Muscle layer of colon (tissue), 2 donors: ENCODE data around the gene RBM4.
A peak's percentile ranks its signal among the peaks of the same experiment; 100 is the strongest.
"Not testable (repeated sequence)": the region's sequence is repeated elsewhere in the genome, so short reads cannot be mapped to it uniquely, and the experiment has no call there.

ENCODE experiments used
- H3K27ac ChIP-seq: one replicate; pipeline ENCODE4 v1.7.0; 2013; ENCODE audit warnings: low read depth, mild to moderate bottlenecking, low read length, moderate library complexity
- H3K27me3 ChIP-seq, 2 donors: one replicate each; pipeline ENCODE4 v1.7.0; 2013; ENCODE audit warnings: low read length in 2 of 2, mild to moderate bottlenecking in 2 of 2; ENCODE audit not compliant: insufficient read depth in 2 of 2, control insufficient read depth in 1 of 2
- H3K36me3 ChIP-seq: one replicate; pipeline ENCODE4 v1.7.0; 2013; ENCODE audit warnings: mild to moderate bottlenecking, low read length; ENCODE audit not compliant: insufficient read depth
- H3K4me1 ChIP-seq: one replicate; pipeline ENCODE4 v1.7.0; 2013; ENCODE audit warnings: mild to moderate bottlenecking, low read length; ENCODE audit not compliant: insufficient read depth
- H3K4me3 ChIP-seq, 2 donors: one replicate each; pipeline ENCODE4 v1.7.0; 2013; ENCODE audit warnings: low read length in 2 of 2, low read depth in 1 of 2, mild to moderate bottlenecking in 1 of 2, moderate library complexity in 1 of 2
- H3K9ac ChIP-seq: one replicate; pipeline ENCODE4 v1.7.0; 2013; ENCODE audit warnings: low read length
- H3K9me3 ChIP-seq: one replicate; pipeline ENCODE4 v1.7.0; 2013; ENCODE audit warnings: mild to moderate bottlenecking, low read length
- donor health status: abdominal sarcoma.
- donor health status: Adenocarcinoma of cecum.

RBM4 gene

DNA sequence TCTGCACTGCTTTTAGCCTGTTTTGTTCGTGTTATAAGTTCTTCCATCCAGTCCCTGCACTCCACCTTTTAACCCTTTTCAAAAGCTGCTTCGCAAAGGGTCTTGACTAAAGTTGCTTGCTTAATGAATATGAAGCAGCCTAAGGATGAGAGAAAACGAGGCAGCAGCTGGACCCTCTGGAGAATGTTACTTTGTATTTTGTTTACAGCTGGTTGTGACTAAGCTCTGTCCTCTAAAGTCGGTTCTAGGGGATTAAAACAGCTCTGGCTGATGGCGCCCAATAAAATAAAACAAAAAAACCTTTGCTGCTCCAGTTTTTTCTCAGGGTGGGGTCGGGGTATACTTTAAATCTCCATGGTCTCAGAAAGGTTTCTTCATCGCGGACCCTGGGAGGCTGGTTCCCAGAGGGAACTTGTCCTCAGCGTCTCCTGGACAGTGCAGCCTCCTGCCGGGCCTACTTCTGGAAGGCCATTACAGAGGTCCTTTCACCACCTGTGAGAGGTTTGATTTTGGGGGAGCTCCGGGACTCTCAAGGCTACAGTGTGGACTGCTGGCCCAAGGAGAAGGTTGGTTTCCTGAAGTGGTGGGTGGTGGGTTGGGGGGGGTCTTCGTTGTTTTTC, 836 bp upstream of the RBM4 start:
- Histone ChIP-seq H3K36me3 (peaks cover 28% of the 10 kb centered on the region), H3K4me1 (peaks cover 54% of the 10 kb centered on the region), H3K4me3 (peak overlapping the region; percentile 47 to 98), H3K27me3 (no peaks in the 10 kb centered on the region), H3K27ac (peak overlapping the region; percentile 44), H3K9me3 (no peaks in the 10 kb centered on the region), H3K9ac (peak overlapping the region; percentile 33)

DNA sequence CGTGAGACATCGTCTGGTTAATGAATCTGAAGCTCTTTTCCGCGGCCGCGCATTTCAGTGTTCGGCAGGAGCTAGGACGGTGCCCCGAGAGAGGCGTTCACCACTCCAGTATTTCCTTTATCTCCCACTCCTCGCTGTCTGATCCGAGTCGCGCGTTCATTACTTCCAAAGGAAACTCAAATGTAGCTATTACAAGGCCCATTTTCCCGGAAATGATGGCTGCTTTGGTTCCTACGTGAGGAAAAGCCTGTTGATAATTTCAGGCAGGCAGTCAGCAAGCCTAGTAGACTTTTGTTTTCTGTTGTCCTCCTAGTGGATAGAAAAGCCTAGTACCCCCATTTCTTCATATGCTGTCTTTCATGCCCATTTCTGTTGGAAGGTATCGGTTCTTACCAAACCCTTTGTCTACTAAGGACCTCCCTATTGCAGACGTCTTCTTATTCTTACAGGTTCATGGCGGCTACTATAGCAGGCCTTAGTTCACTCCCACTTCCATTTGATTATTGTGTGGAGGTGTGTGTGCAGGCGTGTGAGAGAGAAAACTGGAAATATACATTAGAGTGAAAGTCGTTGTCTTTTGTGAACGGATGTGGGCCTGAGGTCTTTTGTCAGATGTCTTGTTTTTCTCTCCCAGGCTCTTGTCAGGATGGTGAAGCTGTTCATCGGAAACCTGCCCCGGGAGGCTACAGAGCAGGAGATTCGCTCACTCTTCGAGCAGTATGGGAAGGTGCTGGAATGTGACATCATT, 737 bp downstream of the RBM4 start:
- H3K27ac ChIP-seq: peak overlapping the region; percentile 84
- peaks cover 44% of the 10 kb centered on the region for H3K36me3 ChIP-seq
- peaks cover 70% of the 10 kb centered on the region for H3K4me1 ChIP-seq

DNA sequence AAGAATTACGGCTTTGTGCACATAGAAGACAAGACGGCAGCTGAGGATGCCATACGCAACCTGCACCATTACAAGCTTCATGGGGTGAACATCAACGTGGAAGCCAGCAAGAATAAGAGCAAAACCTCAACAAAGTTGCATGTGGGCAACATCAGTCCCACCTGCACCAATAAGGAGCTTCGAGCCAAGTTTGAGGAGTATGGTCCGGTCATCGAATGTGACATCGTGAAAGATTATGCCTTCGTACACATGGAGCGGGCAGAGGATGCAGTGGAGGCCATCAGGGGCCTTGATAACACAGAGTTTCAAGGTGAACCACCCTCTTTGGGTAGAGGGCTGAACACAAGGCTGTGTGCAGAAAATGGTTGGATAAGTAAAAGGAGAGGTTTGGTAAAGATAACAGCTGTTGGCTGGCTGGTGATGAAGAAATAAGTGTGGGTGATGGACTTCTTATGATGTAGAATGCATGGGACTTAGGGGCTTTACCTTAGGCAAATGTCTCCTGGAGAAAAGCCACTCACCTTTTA, 1.4 kb downstream of the RBM4 start:
- Histone ChIP-seq H3K4me1 (peaks cover 76% of the 10 kb centered on the region), H3K36me3 (peaks cover 50% of the 10 kb centered on the region), H3K4me3 (peak overlapping the region in 1 of 2 donors; percentile 98)
- H3K27me3 ChIP-seq, H3K9me3 ChIP-seq, H3K9ac ChIP-seq, H3K27ac ChIP-seq: not testable (repeated sequence)

More for the DNA sequence above, 737 bp downstream of the RBM4 start:
- H3K9me3 ChIP-seq: no peaks in the 10 kb centered on the region
- H3K4me3 ChIP-seq: peak overlapping the region; percentile 43 to 98
- peak overlapping the region; percentile 81 for H3K9ac ChIP-seq
- H3K27me3 ChIP-seq: no peaks in the 10 kb centered on the region

DNA sequence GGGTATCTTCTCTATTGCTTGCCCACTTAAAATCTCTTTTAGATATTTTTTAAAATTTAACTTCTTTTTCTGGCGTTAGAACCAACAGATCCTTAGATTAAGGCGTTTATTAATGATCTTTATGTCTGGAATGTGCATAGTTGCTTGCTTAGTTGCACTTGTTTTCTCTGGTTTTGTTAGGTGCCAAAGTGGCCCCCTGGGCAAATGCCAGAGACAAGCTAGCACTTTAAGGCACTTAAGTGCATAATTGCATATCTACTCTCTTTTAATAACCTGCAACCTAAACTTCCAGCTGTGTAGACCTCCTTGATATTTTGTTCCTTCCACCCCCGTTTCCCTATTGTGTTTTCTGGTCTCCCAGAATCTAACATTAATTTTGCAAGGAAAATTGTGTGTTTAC, 3.3 kb downstream of the RBM4 start:
- peak overlapping the region in 1 of 2 donors; percentile 24 for H3K4me3 ChIP-seq
- H3K9ac ChIP-seq: no peak overlapping the region
- peaks cover 89% of the 10 kb centered on the region for H3K4me1 ChIP-seq
- H3K27me3 ChIP-seq: no peaks in the 10 kb centered on the region
- H3K27ac ChIP-seq: no peak overlapping the region
- peaks cover 70% of the 10 kb centered on the region for H3K36me3 ChIP-seq
- H3K9me3 ChIP-seq: no peaks in the 10 kb centered on the region

DNA sequence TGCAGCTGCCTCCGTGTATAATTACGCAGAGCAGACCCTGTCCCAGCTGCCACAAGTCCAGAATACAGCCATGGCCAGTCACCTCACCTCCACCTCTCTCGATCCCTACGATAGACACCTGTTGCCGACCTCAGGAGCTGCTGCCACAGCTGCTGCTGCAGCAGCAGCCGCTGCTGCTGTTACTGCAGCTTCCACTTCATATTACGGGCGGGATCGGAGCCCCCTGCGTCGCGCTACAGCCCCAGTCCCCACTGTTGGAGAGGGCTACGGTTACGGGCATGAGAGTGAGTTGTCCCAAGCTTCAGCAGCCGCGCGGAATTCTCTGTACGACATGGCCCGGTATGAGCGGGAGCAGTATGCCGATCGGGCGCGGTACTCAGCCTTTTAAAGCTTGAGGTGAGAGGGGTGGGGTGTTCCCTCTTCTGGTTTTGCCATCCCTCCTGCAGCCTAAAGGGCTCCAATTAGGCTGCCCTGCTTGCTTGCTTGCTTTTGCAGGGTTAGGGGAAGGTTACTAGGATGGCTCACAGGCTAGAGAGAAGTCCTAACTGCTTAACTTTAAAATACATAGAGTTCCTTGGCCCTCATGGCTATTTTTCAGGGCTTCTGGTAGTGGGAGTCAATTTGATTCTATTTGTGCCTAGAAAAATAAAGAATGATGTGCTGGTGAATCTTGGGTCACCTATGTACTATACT, 5.4 kb downstream of the RBM4 start:
- Histone ChIP-seq H3K4me3 (peak overlapping the region in 1 of 2 donors; percentile 3), H3K4me1 (peaks cover 85% of the 10 kb centered on the region), H3K27ac (no peak overlapping the region), H3K27me3 (no peaks in the 10 kb centered on the region), H3K9me3 (no peaks in the 10 kb centered on the region), H3K9ac (no peak overlapping the region), H3K36me3 (peaks cover 82% of the 10 kb centered on the region)

DNA sequence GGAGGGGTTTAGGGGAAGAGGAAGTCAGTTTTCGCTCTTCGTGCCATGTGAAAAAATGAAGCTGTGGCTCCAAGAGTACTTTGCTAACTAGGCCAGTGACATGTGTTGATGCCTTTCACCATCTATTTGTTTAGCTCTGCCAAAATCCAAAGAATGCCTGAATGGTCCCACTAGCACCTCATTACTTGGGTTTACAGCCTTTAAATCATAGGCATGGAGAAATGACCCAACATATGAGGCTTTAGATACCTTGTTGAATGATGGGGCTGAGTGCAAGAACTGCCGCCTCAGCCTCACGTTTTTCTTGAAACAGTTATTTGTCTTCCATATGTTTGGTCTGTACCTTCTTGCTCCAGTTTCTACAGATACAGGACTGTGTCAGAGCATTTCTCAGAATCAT, 8.3 kb downstream of the RBM4 start:
- Histone ChIP-seq H3K9ac (no peak overlapping the region), H3K9me3 (no peaks in the 10 kb centered on the region), H3K4me1 (peaks cover 58% of the 10 kb centered on the region), H3K27ac (no peak overlapping the region), H3K4me3 (no peak overlapping the region), H3K27me3 (no peaks in the 10 kb centered on the region), H3K36me3 (peaks cover 77% of the 10 kb centered on the region)

DNA sequence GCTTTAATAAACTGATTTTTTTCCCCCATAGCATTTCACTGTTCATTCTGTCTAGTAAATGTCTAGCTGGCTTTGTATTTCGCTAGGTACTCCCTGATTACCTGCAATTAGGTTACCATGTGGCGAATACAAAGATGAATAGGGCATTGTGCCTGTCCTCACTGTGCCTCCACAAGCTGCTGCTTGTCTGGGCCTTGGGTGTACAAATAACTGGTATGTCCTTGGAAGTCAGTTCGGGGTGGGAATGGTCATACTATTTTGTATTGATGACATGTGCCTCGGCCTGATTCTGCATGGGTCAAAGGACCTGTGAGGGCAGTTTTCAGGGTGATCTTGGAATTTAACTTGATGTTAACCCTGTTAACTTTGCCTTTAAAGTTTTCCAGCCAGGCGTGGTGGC, 11.4 kb downstream of the RBM4 start:
- peaks cover 27% of the 10 kb centered on the region for H3K4me1 ChIP-seq
- H3K9me3 ChIP-seq: no peaks in the 10 kb centered on the region
- H3K9ac ChIP-seq: no peak overlapping the region
- no peak overlapping the region for H3K4me3 ChIP-seq
- H3K27me3 ChIP-seq: no peaks in the 10 kb centered on the region
- no peak overlapping the region for H3K27ac ChIP-seq
- H3K36me3 ChIP-seq: peaks cover 55% of the 10 kb centered on the region

DNA sequence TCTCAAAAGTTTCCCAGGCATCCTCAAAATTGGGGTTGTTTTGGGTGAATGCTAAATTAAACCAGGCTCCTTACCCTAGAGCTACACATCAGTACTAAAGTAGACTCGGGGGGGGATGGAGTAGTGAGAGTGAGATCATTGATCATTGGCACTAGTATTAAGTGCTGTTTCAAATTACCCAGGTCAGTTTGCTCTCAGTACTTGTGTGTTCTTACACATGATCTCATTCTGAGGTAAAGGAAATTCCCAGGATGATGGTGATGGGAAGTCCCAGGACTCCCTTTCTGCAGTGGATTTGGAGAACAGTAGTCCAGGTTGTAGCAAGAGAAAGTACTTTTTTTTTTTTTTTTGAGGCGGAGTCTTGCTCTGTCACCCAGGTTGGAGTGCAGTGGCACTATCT, 12.5 kb downstream of the RBM4 start:
- H3K36me3 ChIP-seq: peaks cover 44% of the 10 kb centered on the region
- no peak overlapping the region for H3K27ac ChIP-seq
- no peak overlapping the region for H3K9ac ChIP-seq
- no peaks in the 10 kb centered on the region for H3K9me3 ChIP-seq
- peaks cover 16% of the 10 kb centered on the region for H3K4me1 ChIP-seq
- H3K27me3 ChIP-seq: no peaks in the 10 kb centered on the region
- no peak overlapping the region for H3K4me3 ChIP-seq

DNA sequence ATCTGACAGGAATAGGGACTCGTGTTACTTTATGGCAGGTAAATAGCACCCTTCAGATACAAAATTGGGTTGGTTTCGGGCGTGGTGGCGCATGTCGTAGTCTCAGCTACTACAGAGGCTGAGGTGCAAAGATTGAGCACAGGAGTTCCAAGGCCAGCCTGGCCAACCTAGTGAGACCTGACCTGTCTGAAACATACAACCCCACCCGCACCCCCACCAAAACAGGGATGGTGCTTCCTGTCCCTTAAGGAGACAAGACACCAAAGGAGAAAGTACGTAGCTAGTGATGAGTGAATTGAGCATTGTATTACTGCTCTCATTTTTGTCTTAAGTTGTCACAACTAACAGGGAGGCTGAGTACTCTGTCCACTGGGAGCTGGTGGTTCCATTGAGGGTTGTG, 14.1 kb downstream of the RBM4 start:
- no peaks in the 10 kb centered on the region for H3K4me1 ChIP-seq

DNA sequence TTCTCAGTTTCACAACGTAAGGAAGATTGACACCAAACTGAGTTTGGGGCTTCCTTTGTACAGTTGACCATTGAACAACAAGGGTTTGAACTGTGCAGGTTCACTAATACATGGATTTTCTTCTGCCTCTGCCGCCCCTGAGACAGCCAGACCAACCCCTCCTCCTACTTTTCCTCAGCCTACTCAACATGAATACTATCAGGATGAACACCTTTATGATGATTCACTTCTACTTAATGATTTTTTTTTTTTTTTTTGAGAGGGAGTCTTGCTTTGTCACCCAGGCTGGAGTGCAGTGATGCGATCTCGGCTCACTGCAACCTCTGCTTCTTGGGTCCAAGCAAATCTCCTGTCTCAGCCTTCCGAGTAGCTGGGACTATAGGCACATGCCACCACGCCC, 14.6 kb downstream of the RBM4 start:
- Histone ChIP-seq H3K9me3 (no peaks in the 10 kb centered on the region), H3K4me3 (no peak overlapping the region), H3K36me3 (peaks cover 32% of the 10 kb centered on the region)

More for the DNA sequence above, 14.1 kb downstream of the RBM4 start:
- no peak overlapping the region for H3K27ac ChIP-seq
- no peaks in the 10 kb centered on the region for H3K27me3 ChIP-seq
- no peak overlapping the region for H3K9ac ChIP-seq
- H3K36me3 ChIP-seq: peaks cover 28% of the 10 kb centered on the region
- no peaks in the 10 kb centered on the region for H3K9me3 ChIP-seq
- no peak overlapping the region for H3K4me3 ChIP-seq

DNA sequence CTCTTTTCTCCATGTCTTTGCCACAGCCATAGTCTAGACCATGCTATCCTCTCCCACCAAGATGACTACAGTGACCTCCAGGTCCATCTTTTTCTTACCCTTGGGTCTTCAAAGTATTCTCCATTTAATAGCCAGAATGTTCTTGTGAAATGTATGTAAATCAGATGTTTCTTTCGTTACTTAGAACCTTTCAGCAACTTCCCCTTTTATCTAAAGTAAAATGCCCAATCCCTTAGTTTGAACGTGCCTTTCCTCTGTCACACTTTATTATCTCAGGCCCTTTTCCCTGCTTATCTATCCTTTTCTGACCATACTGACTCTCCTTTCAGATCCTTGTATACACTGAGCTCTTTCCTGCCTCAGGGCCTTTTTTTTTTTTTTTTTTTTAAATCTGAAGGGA, 21.3 kb downstream of the RBM4 start:
- Histone ChIP-seq H3K27ac (no peak overlapping the region), H3K4me1 (no peaks in the 10 kb centered on the region), H3K36me3 (peaks cover 27% of the 10 kb centered on the region), H3K9ac (no peak overlapping the region), H3K27me3 (no peaks in the 10 kb centered on the region), H3K4me3 (no peak overlapping the region), H3K9me3 (no peaks in the 10 kb centered on the region)

More for the DNA sequence above, 14.6 kb downstream of the RBM4 start:
- Histone ChIP-seq H3K9ac (no peak overlapping the region), H3K27ac (no peak overlapping the region), H3K27me3 (no peaks in the 10 kb centered on the region), H3K4me1 (no peaks in the 10 kb centered on the region)
